NCI-H187 (cell line): Measurements from ENCODE around the gene GTF3C1.

Experiments
- DNase-seq, 2 experiments: peaks; one replicate each; lab custom pipeline; 2025; lab: John Stamatoyannopoulos, UW

Gene GTF3C1

GRCh38 chr16:27566417-27566816 lies 16.7 kb upstream of the GTF3C1 start:
- DNase-seq: no peak

- no peak for DNase-seq
These were observed 14.5 kb upstream of the GTF3C1 start for GRCh38 chr16:27564224-27564623.

GRCh38 chr16:27561216-27561615 lies 11.5 kb upstream of the GTF3C1 start:
- DNase-seq: no peak

- DNase-seq: no peak
These were observed 9.2 kb upstream of the GTF3C1 start for GRCh38 chr16:27558932-27559331.

GRCh38 chr16:27558434-27558833 lies 8.7 kb upstream of the GTF3C1 start:
- no peak for DNase-seq

- no peak for DNase-seq
These were observed 6.8 kb upstream of the GTF3C1 start for GRCh38 chr16:27556471-27556870.

GRCh38 chr16:27551036-27551435 lies 1.3 kb upstream of the GTF3C1 start:
- DNase-seq: no peak

GRCh38 chr16:27550582-27550920 lies 838 bp upstream of the GTF3C1 start:
- no peak for DNase-seq

- no peak for DNase-seq
These were observed 308 bp downstream of the GTF3C1 start for GRCh38 chr16:27549464-27549745.

- DNase-seq: no peak
These were observed 1.9 kb downstream of the GTF3C1 start for GRCh38 chr16:27547851-27548250.

- no peak for DNase-seq
These were observed 2.6 kb downstream of the GTF3C1 start for GRCh38 chr16:27547134-27547533.

GRCh38 chr16:27544671-27545070 lies 5.0 kb downstream of the GTF3C1 start:
- DNase-seq: no peak

GRCh38 chr16:27543801-27544200 lies 5.9 kb downstream of the GTF3C1 start:
- DNase-seq: no peak

GRCh38 chr16:27539636-27540035 lies 10.1 kb downstream of the GTF3C1 start:
- DNase-seq: no peak

- DNase-seq: no peak
These were observed 10.6 kb downstream of the GTF3C1 start for GRCh38 chr16:27539120-27539519.

GRCh38 chr16:27538528-27538927 lies 11.2 kb downstream of the GTF3C1 start:
- no peak for DNase-seq

- no peak for DNase-seq
These were observed 15.5 kb downstream of the GTF3C1 start for GRCh38 chr16:27534256-27534655.

- no peak for DNase-seq
These were observed 17.6 kb downstream of the GTF3C1 start for GRCh38 chr16:27531826-27532800.

GRCh38 chr16:27531186-27531585 lies 18.5 kb downstream of the GTF3C1 start:
- no peak for DNase-seq

GRCh38 chr16:27529962-27530361 lies 19.8 kb downstream of the GTF3C1 start:
- no peak for DNase-seq

GRCh38 chr16:27528294-27528693 lies 21.4 kb downstream of the GTF3C1 start:
- no peak for DNase-seq

GRCh38 chr16:27526180-27526579 lies 23.5 kb downstream of the GTF3C1 start:
- DNase-seq: no peak

GRCh38 chr16:27522173-27522707 lies 27.5 kb downstream of the GTF3C1 start:
- no peak for DNase-seq
